HEK293 (cell line): ENCODE data around the gene SEMA4B.

Experiments used
- CTCF ChIP-seq: fragments of 450-650 bp; formaldehyde crosslinking; IDR thresholded peaks from 2 replicates; pipeline ENCODE4 v1.5.1; 2016; ENCODE audit warnings: missing biosample characterization, missing genetic modification characterization
- GFI1B ChIP-seq: fragments of 450-650 bp; formaldehyde crosslinking; IDR thresholded peaks from 2 replicates; pipeline ENCODE4 v1.5.1; 2016; ENCODE audit warnings: missing biosample characterization, missing genetic modification characterization
- HOXC10 ChIP-seq: sonication (generic); formaldehyde crosslinking; IDR thresholded peaks from 2 replicates; pipeline ENCODE4 v1.8.1; 2023; ENCODE audit warnings: mild to moderate bottlenecking, missing genetic modification reagents
- IKZF3 ChIP-seq: fragments of 450-650 bp; IDR thresholded peaks from 2 replicates; pipeline ENCODE4 v1.5.0; 2018; ENCODE audit warnings: missing biosample characterization, mild to moderate bottlenecking, missing genetic modification characterization, moderate library complexity
- KLF1 ChIP-seq: fragments of 450-650 bp; formaldehyde crosslinking; IDR thresholded peaks from 2 replicates; pipeline ENCODE4 v1.5.1; 2016; ENCODE audit warnings: missing biosample characterization, missing genetic modification characterization
- KLF7 ChIP-seq: fragments of 450-650 bp; formaldehyde crosslinking; IDR thresholded peaks from 2 replicates; pipeline ENCODE4 v1.5.1; 2016; ENCODE audit warnings: missing biosample characterization, missing genetic modification characterization, borderline replicate concordance
- MEIS1 ChIP-seq: sonication (generic); formaldehyde crosslinking; IDR thresholded peaks from 2 replicates; pipeline ENCODE4 v1.8.1; 2022; ENCODE audit warnings: missing genetic modification reagents, mild to moderate bottlenecking, borderline replicate concordance
- REST ChIP-seq: fragments of 450-650 bp; formaldehyde crosslinking; IDR thresholded peaks from 2 replicates; pipeline ENCODE4 v1.5.1; 2016; ENCODE audit warnings: missing biosample characterization, missing genetic modification characterization
- SALL2 ChIP-seq: fragments of 450-650 bp; formaldehyde crosslinking; IDR thresholded peaks from 2 replicates; pipeline ENCODE4 v1.5.0; 2017; ENCODE audit warnings: missing biosample characterization, mild to moderate bottlenecking, missing genetic modification characterization, borderline replicate concordance
- TCF7L2 ChIP-seq: IDR thresholded peaks from 2 replicates; pipeline ENCODE4 v1.6.1; 2011; ENCODE audit warnings: low read depth, mild to moderate bottlenecking, inconsistent platforms, low read length, moderate library complexity, borderline replicate concordance
- TRIM28 ChIP-seq: IDR thresholded peaks from 2 replicates; pipeline ENCODE4 v1.6.1; 2011; ENCODE audit warnings: low read length, control low read depth, borderline replicate concordance
- ZBTB1 ChIP-seq: fragments of 450-650 bp; formaldehyde crosslinking; IDR thresholded peaks from 2 replicates; pipeline ENCODE4 v1.5.1; 2016; ENCODE audit warnings: missing biosample characterization, missing genetic modification characterization
- ZBTB26 ChIP-seq: fragments of 450-650 bp; formaldehyde crosslinking; optimal IDR thresholded peaks from 2 replicates; pipeline ENCODE3; 2016; ENCODE audit warnings: missing biosample characterization, mild to moderate bottlenecking, missing genetic modification characterization
- ZEB2 ChIP-seq: fragments of 450-650 bp; formaldehyde crosslinking; IDR thresholded peaks from 2 replicates; pipeline ENCODE4 v1.5.1; 2016; ENCODE audit warnings: missing biosample characterization, missing genetic modification characterization
- ZFP41 ChIP-seq: fragments of 450-650 bp; formaldehyde crosslinking; IDR thresholded peaks from 2 replicates; pipeline ENCODE4 v1.5.1; 2016; ENCODE audit warnings: missing biosample characterization, missing genetic modification characterization, borderline replicate concordance
- ZNF121 ChIP-seq: fragments of 450-650 bp; formaldehyde crosslinking; IDR thresholded peaks from 2 replicates; pipeline ENCODE4 v1.5.1; 2016; ENCODE audit warnings: missing biosample characterization, missing genetic modification characterization
- ZNF133 ChIP-seq: fragments of 450-650 bp; formaldehyde crosslinking; IDR thresholded peaks from 2 replicates; pipeline ENCODE4 v1.5.1; 2016; ENCODE audit warnings: missing biosample characterization, missing genetic modification characterization
- ZNF138 ChIP-seq: fragments of 450-650 bp; formaldehyde crosslinking; IDR thresholded peaks from 2 replicates; pipeline ENCODE4 v1.5.1; 2016; ENCODE audit warnings: missing biosample characterization, missing genetic modification characterization, borderline replicate concordance
- ZNF146 ChIP-seq: fragments of 450-650 bp; formaldehyde crosslinking; IDR thresholded peaks from 2 replicates; pipeline ENCODE4 v1.5.1; 2016; ENCODE audit warnings: missing biosample characterization, missing genetic modification characterization
- ZNF155 ChIP-seq: fragments of 450-650 bp; formaldehyde crosslinking; IDR thresholded peaks from 2 replicates; pipeline ENCODE4 v1.5.1; 2016; ENCODE audit warnings: missing biosample characterization, missing genetic modification characterization
- ZNF157 ChIP-seq: fragments of 450-650 bp; formaldehyde crosslinking; IDR thresholded peaks from 2 replicates; pipeline ENCODE4 v1.5.1; 2016; ENCODE audit warnings: missing biosample characterization, missing genetic modification characterization
- ZNF175 ChIP-seq: fragments of 450-650 bp; formaldehyde crosslinking; IDR thresholded peaks from 2 replicates; pipeline ENCODE4 v1.5.1; 2016; ENCODE audit warnings: missing biosample characterization, missing genetic modification characterization
- ZNF202 ChIP-seq: fragments of 450-650 bp; formaldehyde crosslinking; IDR thresholded peaks from 2 replicates; pipeline ENCODE4 v1.5.1; 2016; ENCODE audit warnings: missing biosample characterization, missing genetic modification characterization, borderline replicate concordance
- ZNF266 ChIP-seq: fragments of 450-650 bp; formaldehyde crosslinking; IDR thresholded peaks from 2 replicates; pipeline ENCODE4 v1.5.1; 2016; ENCODE audit warnings: missing biosample characterization, missing genetic modification characterization, low read depth
- ZNF280D ChIP-seq: fragments of 450-650 bp; formaldehyde crosslinking; IDR thresholded peaks from 2 replicates; pipeline ENCODE4 v1.5.1; 2016; ENCODE audit warnings: missing biosample characterization, missing genetic modification characterization
- ZNF302 ChIP-seq: fragments of 450-650 bp; formaldehyde crosslinking; IDR thresholded peaks from 2 replicates; pipeline ENCODE4 v1.5.1; 2016; ENCODE audit warnings: missing biosample characterization, missing genetic modification characterization, low read depth
- ZNF366 ChIP-seq: fragments of 450-650 bp; formaldehyde crosslinking; conservative IDR thresholded peaks from 2 replicates; pipeline ENCODE4 v1.5.1; 2016; ENCODE audit warnings: missing biosample characterization, missing genetic modification characterization
- ZNF433 ChIP-seq: fragments of 450-650 bp; formaldehyde crosslinking; IDR thresholded peaks from 2 replicates; pipeline ENCODE4 v1.5.1; 2016; ENCODE audit warnings: missing biosample characterization, missing genetic modification characterization, low read depth
- ZNF521 ChIP-seq: fragments of 450-650 bp; formaldehyde crosslinking; IDR thresholded peaks from 2 replicates; pipeline ENCODE4 v1.5.1; 2017; ENCODE audit warnings: missing biosample characterization, mild to moderate bottlenecking, missing genetic modification characterization
- ZNF626 ChIP-seq: fragments of 450-650 bp; sonication (Bioruptor Pico); formaldehyde crosslinking; IDR thresholded peaks from 2 replicates; pipeline ENCODE4 v1.5.1; 2018; ENCODE audit warnings: missing biosample characterization, missing genetic modification characterization, inconsistent platforms
- ZNF707 ChIP-seq: fragments of 450-650 bp; formaldehyde crosslinking; IDR thresholded peaks from 2 replicates; pipeline ENCODE4 v1.5.1; 2016; ENCODE audit warnings: missing biosample characterization, missing genetic modification characterization
- ZNF837 ChIP-seq: fragments of 450-650 bp; formaldehyde crosslinking; IDR thresholded peaks from 2 replicates; pipeline ENCODE4 v1.5.1; 2016; ENCODE audit warnings: missing biosample characterization, missing genetic modification characterization
- ZSCAN30 ChIP-seq: fragments of 450-650 bp; IDR thresholded peaks from 2 replicates; pipeline ENCODE4 v1.5.1; 2018; ENCODE audit warnings: missing biosample characterization, mild to moderate bottlenecking, missing genetic modification characterization, moderate library complexity

The SEMA4B gene

GRCh38 chr15:90249203-90249863, 48.2 kb downstream of the SEMA4B start, which contains the start of gene TTLL13 (continued):
- TF ChIP-seq ZFP41 (tag by site-specific recombination) (no peak), ZNF433 (tag by site-specific recombination) (no peak), ZNF133 (tag by site-specific recombination) (no peak), ZNF175 (tag by site-specific recombination) (no peak), ZNF155 (tag by site-specific recombination) (no peak), ZSCAN30 (no peak), ZNF121 (tag by site-specific recombination) (0 out of 2 replicates have a peak, but pooled peaks have one; percentile 9), IKZF3 (tag by site-specific recombination) (0 out of 2 replicates have a peak, but pooled peaks have one; percentile 39), ZNF366 (tag by site-specific recombination) (no peak), ZNF837 (no peak), KLF1 (tag by site-specific recombination) (no peak), ZNF626 (tag by site-specific recombination) (no peak), ZEB2 (0 out of 2 replicates have a peak, but pooled peaks have one; percentile 40), MEIS1 (CRISPR knock-in tag) (no peak), ZBTB26 (peak; percentile 59), ZNF707 (tag by site-specific recombination) (no peak), ZNF521 (no peak), ZNF138 (tag by site-specific recombination) (no peak), TCF7L2 (no peak), SALL2 (no peak), ZNF157 (tag by site-specific recombination) (no peak), ZNF302 (tag by site-specific recombination) (no peak), REST (tag by site-specific recombination) (no peak), CTCF (tag by site-specific recombination) (peak; percentile 60), GFI1B (no peak), TRIM28 (no peak), ZNF202 (tag by site-specific recombination) (no peak), KLF7 (no peak; the same call in 1 of the 2 replicates), ZNF266 (tag by site-specific recombination) (no peak), HOXC10 (CRISPR knock-in tag) (no peak), ZBTB1 (tag by site-specific recombination) (no peak), ZNF146 (no peak), ZNF280D (tag by site-specific recombination) (no peak)
